GM12872 (cell line): ENCODE results near the gene GEN1.
A peak's percentile ranks its signal among the peaks of the same experiment; 100 is the strongest.

Source experiments
- CTCF ChIP-seq: IDR thresholded peaks from 3 replicates; pipeline ENCODE4 v1.5.1; 2011; ENCODE audit warnings: low read depth, mild to moderate bottlenecking, low read length, moderate library complexity; ENCODE audit not compliant: insufficient read depth

GEN1 gene

GRCh38 chr2:17717666-17718065 lies 36.3 kb upstream of the GEN1 start:
- no peak for TF ChIP-seq CTCF

- no peak for TF ChIP-seq CTCF
Observed at GRCh38 chr2:17718689-17719088, 35.2 kb upstream of the GEN1 start.

GRCh38 chr2:17719562-17720371 lies 34.2 kb upstream of the GEN1 start:
- peak; percentile 77 for TF ChIP-seq CTCF

- TF ChIP-seq CTCF: no peak
Observed at GRCh38 chr2:17728210-17728609, 25.7 kb upstream of the GEN1 start.

- no peak for TF ChIP-seq CTCF
Observed at GRCh38 chr2:17729880-17730279, 24.1 kb upstream of the GEN1 start.

- no peak for TF ChIP-seq CTCF
Observed at GRCh38 chr2:17733599-17733998, 20.3 kb upstream of the GEN1 start.

- TF ChIP-seq CTCF: no peak
Observed at GRCh38 chr2:17735864-17736263, 18.1 kb upstream of the GEN1 start.
